ENCODE data around the gene ASB5.

The ASB5 gene

DNA sequence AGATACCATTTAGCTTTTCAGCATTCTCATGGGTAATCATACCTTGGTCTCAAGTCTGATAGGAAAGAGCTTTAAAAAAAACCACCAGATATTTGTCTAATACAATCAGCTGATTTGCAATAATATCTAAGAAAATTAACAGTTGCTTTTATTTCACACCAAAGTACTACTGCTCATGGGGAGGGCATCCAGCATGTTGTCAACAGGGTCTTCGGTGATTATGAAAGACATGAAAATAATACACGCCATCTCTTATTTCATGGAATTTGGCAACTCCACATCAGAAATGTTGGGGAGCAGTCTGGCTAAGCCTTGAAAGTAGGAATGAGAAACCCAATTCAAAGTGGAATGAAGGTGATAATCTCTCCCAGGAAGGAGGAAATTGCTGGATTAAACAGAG lies 3.0 kb downstream of the ASB5 start:
- DNase-seq = no peak
- TF ChIP-seq GATA1 (IDR thresholded peaks at IDR 0.05; ENCODE audit: low read depth, low read length) = no peak
- TF ChIP-seq POLR2A (IDR thresholded peaks at IDR 0.05; ENCODE audit: low read length) = no peak

- TF ChIP-seq GATA1 (IDR thresholded peaks at IDR 0.05; ENCODE audit: low read depth, low read length) (no peak), POLR2A (IDR thresholded peaks at IDR 0.05; ENCODE audit: low read length) (no peak)
- no peak for DNase-seq
Measured at GRCh38 chr4:176262243-176262642, 6.8 kb downstream of the ASB5 start.

DNA sequence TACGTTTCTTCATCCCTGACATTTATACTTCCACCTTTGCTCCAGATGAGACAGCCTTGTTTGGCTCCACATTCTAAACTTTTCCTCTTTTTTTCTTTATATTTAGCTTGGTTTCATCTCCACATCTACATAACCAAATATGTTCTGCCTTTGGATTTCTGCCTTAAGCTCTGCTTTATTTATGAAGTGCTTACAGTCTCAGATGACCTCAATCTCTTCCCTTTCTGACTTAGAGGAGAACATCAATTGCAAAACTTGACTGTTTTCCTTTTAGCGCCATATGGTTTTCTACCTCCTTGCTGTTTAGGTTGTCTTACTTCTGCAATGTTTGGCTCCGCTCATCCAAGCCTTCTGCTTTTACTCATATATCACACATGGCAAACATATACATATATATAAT lies 7.5 kb downstream of the ASB5 start:
- DNase-seq = no peak

DNA sequence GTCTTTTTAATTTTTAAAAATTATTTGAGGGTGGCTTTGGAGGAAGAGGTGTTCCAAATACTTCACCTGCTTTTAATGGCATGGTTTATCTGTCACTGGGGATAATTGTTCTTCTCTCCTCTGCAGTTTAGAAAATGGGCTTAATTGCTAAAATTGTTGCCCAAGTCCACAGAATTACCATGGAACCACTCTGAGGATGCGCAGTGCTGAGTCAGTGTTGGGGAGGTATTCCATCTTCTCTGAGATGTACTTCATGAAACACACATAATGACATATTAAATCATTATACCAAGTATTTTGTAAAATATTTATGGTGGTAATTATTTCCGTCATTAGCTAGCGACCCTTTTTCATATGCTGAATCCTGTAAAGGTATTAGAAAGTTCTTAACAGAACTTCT lies 8.0 kb downstream of the ASB5 start:
- TF ChIP-seq GATA1 (IDR thresholded peaks at IDR 0.05; ENCODE audit: low read depth, low read length) = no peak
- TF ChIP-seq POLR2A (IDR thresholded peaks at IDR 0.05; ENCODE audit: low read length) = no peak
- no peak for DNase-seq

More for the DNA sequence above, 7.5 kb downstream of the ASB5 start:
- no peak for TF ChIP-seq POLR2A (IDR thresholded peaks at IDR 0.05; ENCODE audit: low read length)
- TF ChIP-seq GATA1 (IDR thresholded peaks at IDR 0.05; ENCODE audit: low read depth, low read length) = no peak

DNA sequence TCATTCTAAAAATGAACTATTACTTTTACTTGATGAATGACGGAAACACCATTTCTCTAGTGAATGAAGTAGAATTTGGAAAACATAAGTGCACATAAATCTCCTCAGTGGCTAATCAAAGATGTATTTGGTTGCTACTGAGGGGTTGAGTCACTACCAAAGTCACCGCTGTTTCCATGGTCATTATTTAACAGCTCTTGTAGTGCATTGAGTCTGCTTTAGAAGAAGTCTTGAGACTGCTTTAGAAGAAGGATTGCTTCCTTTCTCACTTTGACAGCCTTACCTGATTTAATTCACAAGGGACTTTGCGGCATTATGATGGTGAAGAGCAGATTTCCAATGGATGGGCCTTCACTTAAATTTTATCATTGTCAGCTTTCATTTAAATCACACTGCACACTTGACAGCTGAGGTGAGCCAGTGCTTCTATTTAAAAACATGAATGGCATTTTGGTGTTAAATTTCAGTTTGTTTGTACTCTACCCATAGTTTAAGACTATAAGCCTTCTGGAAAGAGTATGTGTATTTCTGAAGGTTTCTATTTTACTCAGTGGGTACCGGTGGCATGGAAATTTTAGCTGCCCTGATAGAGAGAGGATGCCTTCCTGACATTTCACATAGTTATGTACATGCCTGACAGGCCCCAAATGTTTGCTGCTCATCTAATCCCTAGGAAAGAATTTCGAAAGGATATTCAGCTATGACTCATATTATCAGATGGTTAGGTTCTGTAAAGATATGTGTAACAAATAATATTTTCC lies 9.5 kb downstream of the ASB5 start:
- no peak for TF ChIP-seq GATA1 (IDR thresholded peaks at IDR 0.05; ENCODE audit: low read depth, low read length)
- TF ChIP-seq POLR2A (IDR thresholded peaks at IDR 0.05; ENCODE audit: low read length) = no peak
- no peak for DNase-seq

DNA sequence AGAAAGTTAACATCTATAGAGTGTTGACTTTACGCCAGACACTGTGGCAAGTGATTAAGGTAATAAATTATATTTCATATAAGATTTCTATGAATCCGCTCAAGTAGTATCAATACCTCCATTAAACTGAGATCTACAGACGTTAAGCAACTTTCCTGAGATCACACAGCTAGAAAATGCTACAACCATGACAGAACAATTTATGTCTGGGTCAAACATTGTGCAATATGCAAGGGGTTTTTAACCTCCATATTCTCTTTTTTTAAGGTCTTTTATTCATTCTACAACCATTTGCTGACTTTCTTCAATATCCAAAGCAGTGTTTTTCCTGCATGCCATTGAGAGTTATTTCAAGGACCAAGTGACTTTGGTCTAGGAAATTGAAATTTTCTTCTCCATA lies 10.9 kb downstream of the ASB5 start:
- no peak for TF ChIP-seq POLR2A (IDR thresholded peaks at IDR 0.05; ENCODE audit: low read length)
- no peak for TF ChIP-seq GATA1 (IDR thresholded peaks at IDR 0.05; ENCODE audit: low read depth, low read length)
- no peak for DNase-seq

DNA sequence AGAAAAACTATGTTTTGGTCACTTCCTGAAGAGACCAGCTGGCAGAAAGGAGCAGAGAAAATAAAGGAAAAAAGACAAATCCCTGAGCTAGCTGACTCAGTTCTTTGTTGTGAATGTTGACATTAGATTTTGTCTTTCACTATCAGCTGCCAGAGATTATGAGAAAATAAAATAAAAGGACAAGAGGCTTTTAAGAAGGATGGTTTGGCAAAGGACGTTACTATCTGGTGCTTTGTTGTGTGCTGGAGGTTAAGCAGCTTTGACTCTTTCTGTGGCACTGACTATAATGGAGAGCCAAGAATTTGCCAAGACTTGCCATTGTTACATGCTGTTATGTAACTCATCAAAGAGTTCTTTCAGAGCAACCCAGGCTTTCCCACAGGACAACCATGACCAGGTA lies 12.1 kb downstream of the ASB5 start:
- DNase-seq = no peak
- TF ChIP-seq GATA1 (IDR thresholded peaks at IDR 0.05; ENCODE audit: low read depth, low read length) = no peak
- no peak for TF ChIP-seq POLR2A (IDR thresholded peaks at IDR 0.05; ENCODE audit: low read length)

- DNase-seq = no peak
- TF ChIP-seq POLR2A (IDR thresholded peaks at IDR 0.05; ENCODE audit: low read length) (no peak), GATA1 (IDR thresholded peaks at IDR 0.05; ENCODE audit: low read depth, low read length) (no peak)
Measured at GRCh38 chr4:176242764-176243347, 26.2 kb downstream of the ASB5 start.

- no peak for DNase-seq
Measured at GRCh38 chr4:176241703-176242102, 27.3 kb downstream of the ASB5 start.

DNA sequence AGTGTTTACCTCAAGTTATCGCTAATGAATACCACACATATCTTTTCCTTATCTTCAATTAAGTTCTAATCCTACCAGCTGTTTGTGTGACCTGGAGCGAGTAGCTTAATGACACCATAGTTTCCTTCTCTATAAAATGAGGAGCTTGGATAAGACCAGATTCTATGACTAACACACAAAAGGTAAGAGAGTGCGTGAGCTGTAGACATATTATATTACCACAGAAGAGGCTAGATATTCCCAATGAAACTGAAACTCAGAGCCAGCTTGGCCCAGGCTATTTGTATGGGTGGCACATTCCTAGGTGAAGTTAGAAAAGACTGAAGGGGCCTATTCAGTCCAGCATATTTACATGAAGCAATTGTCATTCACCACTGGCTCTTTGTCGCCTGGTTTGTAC lies 30.2 kb downstream of the ASB5 start:
- DNase-seq = no peak
- no peak for TF ChIP-seq POLR2A (IDR thresholded peaks at IDR 0.05; ENCODE audit: low read length)
- TF ChIP-seq GATA1 (IDR thresholded peaks at IDR 0.05; ENCODE audit: low read depth, low read length) = no peak

More at GRCh38 chr4:176241703-176242102, 27.3 kb downstream of the ASB5 start:
- no peak for TF ChIP-seq POLR2A (IDR thresholded peaks at IDR 0.05; ENCODE audit: low read length)
- no peak for TF ChIP-seq GATA1 (IDR thresholded peaks at IDR 0.05; ENCODE audit: low read depth, low read length)

GRCh38 chr4:176238157-176238610 lies 30.8 kb downstream of the ASB5 start:
- DNase-seq = no peak
- TF ChIP-seq GATA1 (IDR thresholded peaks at IDR 0.05; ENCODE audit: low read depth, low read length) = no peak
- no peak for TF ChIP-seq POLR2A (IDR thresholded peaks at IDR 0.05; ENCODE audit: low read length)

- TF ChIP-seq GATA1 (IDR thresholded peaks at IDR 0.05; ENCODE audit: low read depth, low read length) (no peak), POLR2A (IDR thresholded peaks at IDR 0.05; ENCODE audit: low read length) (no peak)
- no peak for DNase-seq
Measured at GRCh38 chr4:176236946-176237345, 32.1 kb downstream of the ASB5 start.

DNA sequence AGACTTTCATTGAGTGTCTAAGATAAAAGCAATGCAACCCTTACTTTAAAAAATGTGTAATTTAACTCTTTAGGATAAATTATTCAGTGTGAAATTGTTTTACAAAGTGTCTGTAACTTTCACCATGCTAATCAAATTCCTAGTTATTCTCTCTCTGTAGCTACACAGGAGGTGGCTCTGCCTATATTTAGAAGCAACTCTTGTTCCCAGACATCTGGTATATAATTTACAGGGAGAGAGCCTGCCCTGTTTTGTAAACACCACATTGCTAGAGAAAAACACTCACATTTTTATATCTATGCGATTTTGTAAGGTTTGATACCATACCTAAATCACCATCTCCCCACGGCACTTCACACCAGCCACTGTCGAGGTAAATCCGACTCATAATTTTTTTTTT lies 38.2 kb downstream of the ASB5 start:
- TF ChIP-seq GATA1 (IDR thresholded peaks at IDR 0.05; ENCODE audit: low read depth, low read length) (no peak), POLR2A (IDR thresholded peaks at IDR 0.05; ENCODE audit: low read length) (no peak)
- DNase-seq = no peak

DNA sequence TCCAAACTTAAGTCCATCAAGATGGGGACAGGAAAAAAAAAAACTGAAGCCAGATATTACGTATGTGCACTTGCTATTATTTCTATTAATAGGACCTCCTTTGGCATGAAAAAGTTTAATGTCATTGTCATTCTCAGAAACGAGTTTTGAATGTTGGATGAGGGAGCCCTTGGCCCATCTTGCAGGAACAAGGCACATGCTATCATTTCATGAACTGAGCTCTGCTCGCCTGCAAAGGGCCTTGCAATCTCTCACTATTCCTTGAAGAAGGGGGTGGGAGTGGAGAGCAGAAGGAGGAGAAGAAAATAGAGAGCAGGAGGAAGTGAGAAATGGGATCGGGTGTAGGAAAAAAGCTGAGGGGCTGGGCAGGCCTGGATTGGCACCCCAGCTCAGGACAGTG lies 39.4 kb downstream of the ASB5 start:
- no peak for DNase-seq
- TF ChIP-seq GATA1 (IDR thresholded peaks at IDR 0.05; ENCODE audit: low read depth, low read length) = no peak
- no peak for TF ChIP-seq POLR2A (IDR thresholded peaks at IDR 0.05; ENCODE audit: low read length)

DNA sequence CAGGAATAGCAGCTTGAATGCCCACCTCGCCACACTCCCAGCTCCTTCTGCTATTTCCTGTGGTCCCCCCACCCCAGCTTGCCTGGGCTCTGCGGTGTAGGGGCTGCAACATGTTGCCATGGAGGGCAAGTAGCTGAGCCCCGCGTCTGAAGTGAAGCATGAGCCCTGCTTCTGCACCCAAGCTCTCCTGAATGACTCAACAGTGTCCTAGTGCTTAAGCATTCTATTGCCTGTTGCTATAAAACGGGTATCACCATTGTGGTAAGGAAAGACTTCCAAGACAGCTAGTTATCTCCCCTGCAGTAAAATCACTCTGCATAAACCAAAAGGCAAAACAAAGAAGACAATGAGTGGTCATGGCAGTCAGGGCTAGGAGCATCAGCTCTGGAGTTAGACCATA lies 42.3 kb downstream of the ASB5 start:
- TF ChIP-seq GATA1 (IDR thresholded peaks at IDR 0.05; ENCODE audit: low read depth, low read length) (no peak), POLR2A (IDR thresholded peaks at IDR 0.05; ENCODE audit: low read length) (no peak)
- no peak for DNase-seq

Measured in erythroblast (primary cell).